Measurements from ENCODE around the gene DTX2.
"Not testable (repeated sequence)": the region's sequence is repeated elsewhere in the genome, so short reads cannot be mapped to it uniquely, and the experiment has no call there.

- not testable (repeated sequence) for TF ChIP-seq CTCF, POLR2A, EP300 (IDR thresholded peaks at IDR 0.05)
Observed at GRCh38 chr7:76476280-76476679, 14.8 kb downstream of the DTX2 start.

Data from tibial nerve (tissue), 4 donors.